GM19099 (cell line): Measurements from ENCODE around the gene POLD4.
A peak's percentile ranks its signal among the peaks of the same experiment; 100 is the strongest.

Source experiments
- POLR2A ChIP-seq: IDR thresholded peaks from 3 replicates; pipeline ENCODE4 v1.6.1; 2011; ENCODE audit warnings: low read depth; ENCODE audit not compliant: insufficient read length; ENCODE audit errors: extremely low read depth

Gene POLD4

GRCh38 chr11:67323526-67323925, 29.8 kb downstream of the POLD4 start:
- no peak for TF ChIP-seq POLR2A

- TF ChIP-seq POLR2A = no peak
Observed at GRCh38 chr11:67322049-67322448, 31.3 kb downstream of the POLD4 start.

- no peak for TF ChIP-seq POLR2A
Observed at GRCh38 chr11:67321313-67321871, 32.0 kb downstream of the POLD4 start.

GRCh38 chr11:67320691-67321090, 32.7 kb downstream of the POLD4 start:
- TF ChIP-seq POLR2A = no peak

- TF ChIP-seq POLR2A = no peak
Observed at GRCh38 chr11:67320011-67320410, 33.3 kb downstream of the POLD4 start.

GRCh38 chr11:67317888-67318555, 35.3 kb downstream of the POLD4 start:
- no peak for TF ChIP-seq POLR2A

GRCh38 chr11:67317205-67317887, 36.0 kb downstream of the POLD4 start:
- TF ChIP-seq POLR2A = peak; percentile 46

GRCh38 chr11:67316882-67317204, 36.5 kb downstream of the POLD4 start:
- TF ChIP-seq POLR2A = no peak

GRCh38 chr11:67315325-67315909, 37.9 kb downstream of the POLD4 start:
- no peak for TF ChIP-seq POLR2A

GRCh38 chr11:67314218-67314617, 39.1 kb downstream of the POLD4 start:
- no peak for TF ChIP-seq POLR2A

- TF ChIP-seq POLR2A = no peak
Observed at GRCh38 chr11:67313125-67313890, 40.0 kb downstream of the POLD4 start.

- TF ChIP-seq POLR2A = no peak
Observed at GRCh38 chr11:67312187-67313021, 40.9 kb downstream of the POLD4 start.

GRCh38 chr11:67311556-67312082, 41.7 kb downstream of the POLD4 start:
- no peak for TF ChIP-seq POLR2A

GRCh38 chr11:67311051-67311555, 42.2 kb downstream of the POLD4 start:
- TF ChIP-seq POLR2A = no peak

- TF ChIP-seq POLR2A = no peak
Observed at GRCh38 chr11:67310246-67311050, 42.9 kb downstream of the POLD4 start.
